CD14-positive monocyte (primary cell): ENCODE results near the gene KIF26A. TPM values are rescaled to one million over a fixed set of nuclear protein-coding genes. Genes with fewer than 3 reads are reported as not detected.

Experiments used
- DNase-seq, 3 donors: peaks; one replicate each; pipeline ENCODE4 v3.0.0-alpha.2; 2011 to 2022
- H2AFZ ChIP-seq: 2 replicates; pipeline ENCODE4 v1.6.0; 2012; ENCODE audit warnings: mild to moderate bottlenecking, low read depth, low read length, inconsistent platforms; ENCODE audit not compliant: insufficient read depth, poor library complexity, severe bottlenecking
- H3K27ac ChIP-seq, 2 donors: 1 replicate in 1 of 2; 2 replicates in 1 of 2; pipeline ENCODE4 v1.5.1; 2012 to 2013; ENCODE audit warnings: low read length in 2 of 2, control low read depth in 1 of 2, inconsistent platforms in 1 of 2, low read depth in 1 of 2, mild to moderate bottlenecking in 1 of 2
- H3K27me3 ChIP-seq, 2 donors: one replicate each; pipeline versions ENCODE4 v1.6.0 to v1.6.1; 2011 to 2013; ENCODE audit warnings: low read length in 2 of 2; ENCODE audit not compliant: control insufficient read depth in 2 of 2, insufficient read depth in 2 of 2
- H3K36me3 ChIP-seq, 2 donors: replicated peaks in 1 of 2; 1 replicate in 1 of 2; 2 replicates in 1 of 2; pipeline versions ENCODE4 v1.5.1 to v1.6.1; 2012 to 2013; ENCODE audit warnings: low read length in 2 of 2, control low read depth in 1 of 2, inconsistent platforms in 1 of 2, mild to moderate bottlenecking in 1 of 2; ENCODE audit not compliant: insufficient read depth in 2 of 2, control insufficient read depth in 1 of 2
- H3K4me1 ChIP-seq, 2 donors: 1 replicate in 1 of 2; 2 replicates in 1 of 2; pipeline versions ENCODE4 v1.5.1 to v1.6.1; 2012 to 2013; ENCODE audit warnings: low read length in 2 of 2, control low read depth in 1 of 2, inconsistent platforms in 1 of 2, mild to moderate bottlenecking in 1 of 2, moderate library complexity in 1 of 2; ENCODE audit not compliant: insufficient read depth in 2 of 2, control insufficient read depth in 1 of 2
- H3K4me2 ChIP-seq: replicated peaks from 2 replicates; pipeline ENCODE3; 2012; ENCODE audit warnings: low read length, moderate library complexity, mild to moderate bottlenecking; ENCODE audit not compliant: poor library complexity, severe bottlenecking; ENCODE audit errors: extremely low read depth
- H3K4me3 ChIP-seq, 3 experiments: fragments of 200-600 bp in 1 of 3; sonication (generic) in 1 of 3; replicated peaks in 1 of 3; 1 replicate in 2 of 3; 2 replicates in 1 of 3; pipeline ENCODE4 v1.5.1; 2011 to 2013; ENCODE audit warnings: low read length in 3 of 3, mild to moderate bottlenecking in 3 of 3, control low read depth in 2 of 3, low read depth in 2 of 3, inconsistent platforms in 1 of 3, moderate library complexity in 1 of 3
- H3K79me2 ChIP-seq: 2 replicates; pipeline ENCODE4 v1.6.0; 2012; ENCODE audit warnings: mild to moderate bottlenecking, control low read depth, inconsistent platforms, low read length, moderate library complexity; ENCODE audit not compliant: insufficient read depth
- H3K9ac ChIP-seq: 2 replicates; pipeline ENCODE4 v1.6.0; 2017; ENCODE audit warnings: low read length, mild to moderate bottlenecking; ENCODE audit not compliant: insufficient read depth, poor library complexity, severe bottlenecking
- H3K9me3 ChIP-seq, 2 donors: replicated peaks in 1 of 2; 1 replicate in 1 of 2; 2 replicates in 1 of 2; pipeline versions ENCODE4 v1.5.1 to v1.6.1; 2012 to 2013; ENCODE audit warnings: low read length in 2 of 2, control low read depth in 1 of 2; ENCODE audit not compliant: control insufficient read depth in 1 of 2, insufficient read depth in 1 of 2
- H4K20me1 ChIP-seq: 2 replicates; pipeline ENCODE4 v1.6.0; 2012; ENCODE audit warnings: mild to moderate bottlenecking, low read length, control low read depth, moderate library complexity; ENCODE audit not compliant: insufficient read depth
- H3K27ac Mint-ChIP-seq, 7 donors: one replicate each; pipeline ENCODE4 v1.8.0; 2020; ENCODE audit warnings: mild to moderate bottlenecking in 7 of 7, mixed read lengths in 7 of 7, moderate library complexity in 6 of 7, inconsistent platforms in 2 of 7
- H3K27me3 Mint-ChIP-seq, 3 donors: one replicate each; pipeline ENCODE4 v1.8.0; 2021 to 2022; ENCODE audit warnings: low read depth in 3 of 3, mild to moderate bottlenecking in 3 of 3, mixed read lengths in 3 of 3, moderate library complexity in 3 of 3, inconsistent platforms in 1 of 3
- H3K36me3 Mint-ChIP-seq, 2 donors: one replicate each; pipeline ENCODE4 v1.8.0; 2020; ENCODE audit warnings: mixed read lengths in 2 of 2, inconsistent platforms in 1 of 2, mild to moderate bottlenecking in 1 of 2
- H3K4me1 Mint-ChIP-seq: one replicate; pipeline ENCODE4 v1.8.0; 2020; ENCODE audit warnings: mild to moderate bottlenecking, mixed read lengths
- H3K4me3 Mint-ChIP-seq, 2 donors: one replicate each; pipeline ENCODE4 v1.8.0; 2020; ENCODE audit warnings: mild to moderate bottlenecking in 2 of 2, mixed read lengths in 2 of 2, moderate library complexity in 1 of 2
- H3K9me3 Mint-ChIP-seq, 7 donors: one replicate each; pipeline ENCODE4 v1.8.0; 2020 to 2022; ENCODE audit warnings: mixed read lengths in 7 of 7, mild to moderate bottlenecking in 6 of 7, moderate library complexity in 6 of 7, inconsistent platforms in 2 of 7
- CTCF ChIP-seq: fragments of 200-600 bp; IDR thresholded peaks from one replicate; pipeline ENCODE4 v1.8.0; 2022; ENCODE audit warnings: antibody characterized with exemption, mild to moderate bottlenecking
- WGBS: methylation state at CpG from one replicate; pipeline ENCODE4 v1.1.5; 2013; ENCODE audit warnings: missing lambda C conversion rate; ENCODE audit not compliant: insufficient coverage; 5-methylcytosine and 5-hydroxymethylcytosine counted together
- intact Hi-C, 2 donors: fragments of 100-400 bp; cut with micrococcal nuclease; formaldehyde crosslinking; loops; one replicate each; pipeline versions ENCODE4 v1.15.0 to v1.15.1; 2023
- polyA plus RNA-seq, 3 donors: library from polyadenylated mRNA; depleted of rRNA in 1 of 3; unstranded in 2 of 3; stranded (reverse) in 1 of 3; fragments of 300-500 nt in 2 of 3; fragments of >200 nt in 1 of 3; fragmentation: Illumina TruSeq in 2 of 3; gene quantifications; 1 replicate in 2 of 3; 2 replicates in 1 of 3; pipeline ENCODE4 v1.2.3, GENCODE V29; 2012 to 2021

KIF26A gene
- polyA plus RNA-seq, 3 donors = not detected

GRCh38 chr14:104213301-104214034, 75.1 kb downstream of the KIF26A start:
- Histone ChIP-seq H4K20me1 (no peaks in the 10 kb centered on the region), H3K4me3 (no peak overlapping the region), H3K27me3 (no peaks in the 10 kb centered on the region), H2AFZ (no peak overlapping the region), H3K9ac (no peak overlapping the region), H3K4me2 (no peak overlapping the region), H3K36me3 (no peaks in the 10 kb centered on the region), H3K27ac (no peak overlapping the region), H3K79me2 (no peaks in the 10 kb centered on the region), H3K9me3 (no peaks in the 10 kb centered on the region), H3K4me1 (no peaks in the 10 kb centered on the region)
- 88% methylated on average over 23 of the region's 30 CpGs for WGBS
- Mint-ChIP-seq H3K9me3 (peaks cover 0 to 3% (median 0%) of the 10 kb centered on the region in 7 donors), H3K36me3 (no peaks in the 10 kb centered on the region), H3K4me3 (no peak overlapping the region), H3K4me1 (no peaks in the 10 kb centered on the region), H3K27me3 (peaks cover 0 to 6% (median 0%) of the 10 kb centered on the region in 3 donors), H3K27ac (no peak overlapping the region)
- DNase-seq = no peak
- no peak for TF ChIP-seq CTCF
- intact Hi-C loops = no loop called here

- Histone ChIP-seq H4K20me1 (no peaks in the 10 kb centered on the region), H3K27me3 (no peaks in the 10 kb centered on the region), H3K9ac (no peak overlapping the region), H3K27ac (no peak overlapping the region), H2AFZ (no peak overlapping the region), H3K79me2 (no peaks in the 10 kb centered on the region), H3K4me3 (no peak overlapping the region), H3K4me2 (no peak overlapping the region), H3K9me3 (no peaks in the 10 kb centered on the region), H3K4me1 (no peaks in the 10 kb centered on the region), H3K36me3 (no peaks in the 10 kb centered on the region)
- no peak for TF ChIP-seq CTCF
- H3K4me1 Mint-ChIP-seq = no peaks in the 10 kb centered on the region
- no peak overlapping the region for H3K27ac Mint-ChIP-seq
- peaks cover 0 to 8% (median 0%) of the 10 kb centered on the region in 3 donors for H3K27me3 Mint-ChIP-seq
- intact Hi-C loops = no loop called here
- DNase-seq = no peak
- H3K36me3 Mint-ChIP-seq = no peaks in the 10 kb centered on the region
- H3K9me3 Mint-ChIP-seq = peaks cover 0 to 4% (median 0%) of the 10 kb centered on the region in 7 donors
- no peak overlapping the region for H3K4me3 Mint-ChIP-seq
- 88% methylated on average over 6 of the region's 7 CpGs for WGBS
Measured at GRCh38 chr14:104214431-104215218, 76.2 kb downstream of the KIF26A start.
